Parathyroid adenoma (tissue), 2 donors: Measurements from ENCODE around the gene NUP58.

ENCODE experiments used
- H2AFZ ChIP-seq: fragments of 300-600 bp; sonication (generic); one replicate; pipeline ENCODE4 v1.7.0; 2017; ENCODE audit warnings: antibody characterized with exemption, mild to moderate bottlenecking
- H3K27ac ChIP-seq: fragments of 300-600 bp; sonication (generic); one replicate; pipeline ENCODE4 v1.7.0; 2017
- H3K27me3 ChIP-seq: fragments of 300-600 bp; sonication (generic); one replicate; pipeline ENCODE4 v1.7.0; 2017; ENCODE audit warnings: low read length; ENCODE audit not compliant: control insufficient read depth, insufficient read depth
- H3K36me3 ChIP-seq: fragments of 300-600 bp; sonication (generic); one replicate; pipeline ENCODE4 v1.7.0; 2017; ENCODE audit warnings: low read length; ENCODE audit not compliant: control insufficient read depth, insufficient read depth
- H3K4me1 ChIP-seq: fragments of 300-600 bp; sonication (generic); one replicate; pipeline ENCODE4 v1.7.0; 2017; ENCODE audit warnings: control low read depth
- H3K4me2 ChIP-seq: fragments of 300-600 bp; sonication (generic); one replicate; pipeline ENCODE4 v1.7.0; 2017; ENCODE audit warnings: low read length
- H3K4me3 ChIP-seq: fragments of 300-600 bp; sonication (generic); one replicate; pipeline ENCODE4 v1.7.0; 2017; ENCODE audit warnings: low read depth, low read length
- H3K79me2 ChIP-seq: fragments of 300-600 bp; sonication (generic); one replicate; pipeline ENCODE4 v1.7.0; 2017; ENCODE audit warnings: control low read depth
- H3K9ac ChIP-seq: fragments of 300-600 bp; sonication (generic); one replicate; pipeline ENCODE4 v1.7.0; 2017; ENCODE audit warnings: mild to moderate bottlenecking
- H3K9me3 ChIP-seq: fragments of 300-600 bp; sonication (generic); one replicate; pipeline ENCODE4 v1.7.0; 2017; ENCODE audit warnings: low read length; ENCODE audit not compliant: control insufficient read depth
- TF ChIP-seq, protein P1 (sequence below): fragments of 300-600 bp; sonication (generic); IDR thresholded peaks from one replicate; pipeline ENCODE4 v1.7.0; 2017; ENCODE audit warnings: antibody characterized with exemption, mild to moderate bottlenecking
- donor health status: primary hyperparathyroidism.

The NUP58 gene

DNA sequence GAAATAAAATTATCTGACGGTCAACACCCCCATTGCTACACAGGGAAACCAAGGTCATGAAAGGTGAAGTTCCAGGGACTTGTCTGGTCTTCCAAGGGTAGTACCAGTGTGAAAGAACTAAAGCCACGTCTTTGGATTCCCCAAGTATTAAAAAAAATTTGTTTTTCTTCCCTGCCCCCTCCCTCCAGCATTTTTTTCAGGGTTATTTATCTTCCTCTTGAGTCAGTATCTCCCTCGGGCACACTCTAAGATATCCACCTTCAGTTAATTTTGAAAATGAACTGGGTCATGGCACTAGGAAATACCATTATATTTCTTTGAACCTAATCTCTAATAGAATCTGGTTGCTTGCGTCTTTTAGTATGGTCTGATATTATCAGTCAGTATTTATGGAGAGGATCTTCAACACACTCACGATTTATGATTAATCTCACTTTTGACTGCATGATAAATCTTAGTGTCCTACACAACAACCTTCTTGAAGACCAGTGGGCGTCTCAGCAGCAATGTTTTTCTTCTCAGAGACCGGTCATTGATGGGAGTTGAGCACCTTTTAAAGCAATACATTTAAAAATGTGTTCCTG lies 79.4 kb downstream of the NUP58 start:
- Histone ChIP-seq H3K9ac (no peak overlapping the region), H3K4me1 (no peaks in the 10 kb centered on the region), H3K36me3 (no peaks in the 10 kb centered on the region), H2AFZ (no peak overlapping the region), H3K4me2 (no peak overlapping the region), H3K4me3 (no peak overlapping the region), H3K9me3 (no peaks in the 10 kb centered on the region), H3K27ac (no peak overlapping the region), H3K79me2 (no peaks in the 10 kb centered on the region), H3K27me3 (no peaks in the 10 kb centered on the region)
- TF ChIP-seq, protein P1, sequence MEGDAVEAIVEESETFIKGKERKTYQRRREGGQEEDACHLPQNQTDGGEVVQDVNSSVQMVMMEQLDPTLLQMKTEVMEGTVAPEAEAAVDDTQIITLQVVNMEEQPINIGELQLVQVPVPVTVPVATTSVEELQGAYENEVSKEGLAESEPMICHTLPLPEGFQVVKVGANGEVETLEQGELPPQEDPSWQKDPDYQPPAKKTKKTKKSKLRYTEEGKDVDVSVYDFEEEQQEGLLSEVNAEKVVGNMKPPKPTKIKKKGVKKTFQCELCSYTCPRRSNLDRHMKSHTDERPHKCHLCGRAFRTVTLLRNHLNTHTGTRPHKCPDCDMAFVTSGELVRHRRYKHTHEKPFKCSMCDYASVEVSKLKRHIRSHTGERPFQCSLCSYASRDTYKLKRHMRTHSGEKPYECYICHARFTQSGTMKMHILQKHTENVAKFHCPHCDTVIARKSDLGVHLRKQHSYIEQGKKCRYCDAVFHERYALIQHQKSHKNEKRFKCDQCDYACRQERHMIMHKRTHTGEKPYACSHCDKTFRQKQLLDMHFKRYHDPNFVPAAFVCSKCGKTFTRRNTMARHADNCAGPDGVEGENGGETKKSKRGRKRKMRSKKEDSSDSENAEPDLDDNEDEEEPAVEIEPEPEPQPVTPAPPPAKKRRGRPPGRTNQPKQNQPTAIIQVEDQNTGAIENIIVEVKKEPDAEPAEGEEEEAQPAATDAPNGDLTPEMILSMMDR: no peak

DNA sequence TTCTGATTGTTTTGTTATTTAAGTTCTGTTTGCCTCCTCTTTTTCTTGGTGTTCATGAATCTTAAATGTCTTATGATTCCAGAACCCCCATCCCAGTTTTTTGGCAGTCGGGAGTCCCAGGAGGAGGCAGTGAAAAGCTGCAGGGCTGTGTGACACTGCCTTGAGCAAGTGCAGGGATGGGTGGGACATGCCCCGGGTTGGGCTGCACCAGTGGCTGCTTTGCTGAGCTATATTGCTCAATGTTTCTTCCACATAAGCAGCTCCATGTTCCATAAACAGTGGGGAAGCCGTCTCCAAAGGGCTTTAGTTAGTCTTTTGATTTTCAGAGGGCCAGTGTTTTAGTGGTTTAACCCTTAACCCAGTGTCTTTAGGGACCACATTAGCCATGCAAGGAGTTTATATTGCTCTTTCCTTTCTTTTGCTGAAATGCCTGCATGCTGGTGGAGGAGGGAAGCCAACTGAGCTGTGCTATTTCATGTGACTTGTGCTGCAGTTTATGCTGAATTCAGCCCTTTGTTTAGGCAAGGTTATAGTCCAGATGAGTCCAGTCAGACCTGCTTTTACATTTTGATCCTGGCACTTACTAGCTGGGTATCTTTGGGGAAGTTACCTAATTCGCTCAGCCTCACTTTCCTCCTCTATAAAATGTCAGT lies 83.5 kb downstream of the NUP58 start:
- H3K4me2 ChIP-seq: no peak overlapping the region
- no peak overlapping the region for H2AFZ ChIP-seq
- H3K4me3 ChIP-seq: no peak overlapping the region
- TF ChIP-seq, protein P1: no peak
- H3K4me1 ChIP-seq: no peaks in the 10 kb centered on the region
- H3K27ac ChIP-seq: no peak overlapping the region
- H3K36me3 ChIP-seq: no peaks in the 10 kb centered on the region
- no peaks in the 10 kb centered on the region for H3K27me3 ChIP-seq
- no peaks in the 10 kb centered on the region for H3K9me3 ChIP-seq
- H3K79me2 ChIP-seq: no peaks in the 10 kb centered on the region
- no peak overlapping the region for H3K9ac ChIP-seq

DNA sequence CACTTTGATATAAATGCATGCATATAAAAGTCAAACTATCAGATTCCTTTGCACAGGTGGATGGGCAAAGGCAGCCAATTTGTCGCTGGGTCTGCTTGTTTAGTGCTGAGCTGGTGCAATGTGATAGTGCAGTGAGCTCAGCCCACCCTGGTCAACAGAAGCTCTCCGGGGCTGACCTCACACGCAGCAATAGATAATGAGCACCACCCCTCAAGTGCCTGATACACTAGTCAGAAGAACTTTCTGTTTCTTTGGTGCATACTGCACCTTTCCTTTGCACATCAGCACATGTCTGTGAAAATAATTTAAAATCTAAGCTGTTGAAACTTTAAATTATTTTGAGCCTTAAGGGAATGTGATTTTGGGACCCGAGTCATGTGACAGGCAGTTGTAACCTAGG lies 90.5 kb downstream of the NUP58 start:
- Histone ChIP-seq H3K9ac (no peak overlapping the region), H3K27me3 (no peaks in the 10 kb centered on the region), H3K4me1 (no peaks in the 10 kb centered on the region), H3K9me3 (no peaks in the 10 kb centered on the region), H3K36me3 (no peaks in the 10 kb centered on the region), H3K27ac (no peak overlapping the region), H3K4me2 (no peak overlapping the region), H3K4me3 (no peak overlapping the region), H2AFZ (no peak overlapping the region), H3K79me2 (no peaks in the 10 kb centered on the region)
- TF ChIP-seq, protein P1: no peak
